GM19239 (cell line): ENCODE results near the gene MYL7.

Experiments used
- DNase-seq: peaks from one replicate; pipeline ENCODE4 v3.0.0; 2011; ENCODE audit warnings: low spot score; ENCODE audit not compliant: insufficient read length
- FAIRE-seq: peaks from 2 replicates; lab custom pipeline; 2011; peaks lifted over from hg19 to GRCh38; lab: Jason Lieb, UNC

Gene MYL7

GRCh38 chr7:44116087-44116788 is 24.9 kb downstream of the MYL7 start:
- no peak for DNase-seq
- no peak for FAIRE-seq

GRCh38 chr7:44114586-44115310 is 26.4 kb downstream of the MYL7 start:
- FAIRE-seq = no peak
- DNase-seq = no peak

- DNase-seq = no peak
- FAIRE-seq = no peak
Measured at GRCh38 chr7:44113764-44114354, 27.3 kb downstream of the MYL7 start.

DNA sequence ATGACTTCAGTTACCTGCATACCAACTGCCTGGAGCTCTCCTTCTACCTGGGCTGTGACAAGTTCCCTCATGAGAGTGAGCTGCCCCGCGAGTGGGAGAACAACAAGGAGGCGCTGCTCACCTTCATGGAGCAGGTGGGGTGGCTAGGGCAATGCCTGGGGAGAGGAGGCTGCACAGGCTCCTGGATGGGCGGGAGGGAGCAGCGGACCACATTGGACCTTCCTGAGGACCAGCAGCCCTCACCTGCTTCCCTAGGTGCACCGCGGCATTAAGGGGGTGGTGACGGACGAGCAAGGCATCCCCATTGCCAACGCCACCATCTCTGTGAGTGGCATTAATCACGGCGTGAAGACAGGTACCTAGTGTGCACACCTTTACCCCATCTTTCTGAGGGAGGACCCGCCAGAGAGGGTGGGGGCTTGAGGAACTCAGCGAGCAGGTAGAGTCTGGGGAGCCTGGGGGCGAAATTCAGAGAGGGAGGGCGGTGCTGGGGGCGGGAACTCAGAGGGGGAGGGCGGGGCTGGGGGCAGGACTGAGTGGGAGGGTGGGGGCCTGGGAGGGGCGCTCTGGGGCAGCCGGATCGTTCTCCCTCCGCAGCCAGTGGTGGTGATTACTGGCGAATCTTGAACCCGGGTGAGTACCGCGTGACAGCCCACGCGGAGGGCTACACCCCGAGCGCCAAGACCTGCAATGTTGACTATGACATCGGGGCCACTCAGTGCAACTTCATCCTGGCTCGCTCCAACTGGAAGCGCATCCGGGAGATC is 28.0 kb downstream of the MYL7 start:
- FAIRE-seq (no peak), DNase-seq (no peak)

GRCh38 chr7:44112231-44112996 is 28.7 kb downstream of the MYL7 start:
- FAIRE-seq (no peak), DNase-seq (no peak)

GRCh38 chr7:44111761-44112160 is 29.4 kb downstream of the MYL7 start:
- FAIRE-seq (no peak), DNase-seq (no peak)

GRCh38 chr7:44110719-44111635 is 30.2 kb downstream of the MYL7 start:
- no peak for FAIRE-seq
- DNase-seq = no peak

- FAIRE-seq = no peak
Measured at GRCh38 chr7:44109991-44110390, 31.1 kb downstream of the MYL7 start.

GRCh38 chr7:44108768-44109750 is 32.1 kb downstream of the MYL7 start:
- FAIRE-seq = no peak

More at GRCh38 chr7:44109991-44110390, 31.1 kb downstream of the MYL7 start:
- no peak for DNase-seq

DNA sequence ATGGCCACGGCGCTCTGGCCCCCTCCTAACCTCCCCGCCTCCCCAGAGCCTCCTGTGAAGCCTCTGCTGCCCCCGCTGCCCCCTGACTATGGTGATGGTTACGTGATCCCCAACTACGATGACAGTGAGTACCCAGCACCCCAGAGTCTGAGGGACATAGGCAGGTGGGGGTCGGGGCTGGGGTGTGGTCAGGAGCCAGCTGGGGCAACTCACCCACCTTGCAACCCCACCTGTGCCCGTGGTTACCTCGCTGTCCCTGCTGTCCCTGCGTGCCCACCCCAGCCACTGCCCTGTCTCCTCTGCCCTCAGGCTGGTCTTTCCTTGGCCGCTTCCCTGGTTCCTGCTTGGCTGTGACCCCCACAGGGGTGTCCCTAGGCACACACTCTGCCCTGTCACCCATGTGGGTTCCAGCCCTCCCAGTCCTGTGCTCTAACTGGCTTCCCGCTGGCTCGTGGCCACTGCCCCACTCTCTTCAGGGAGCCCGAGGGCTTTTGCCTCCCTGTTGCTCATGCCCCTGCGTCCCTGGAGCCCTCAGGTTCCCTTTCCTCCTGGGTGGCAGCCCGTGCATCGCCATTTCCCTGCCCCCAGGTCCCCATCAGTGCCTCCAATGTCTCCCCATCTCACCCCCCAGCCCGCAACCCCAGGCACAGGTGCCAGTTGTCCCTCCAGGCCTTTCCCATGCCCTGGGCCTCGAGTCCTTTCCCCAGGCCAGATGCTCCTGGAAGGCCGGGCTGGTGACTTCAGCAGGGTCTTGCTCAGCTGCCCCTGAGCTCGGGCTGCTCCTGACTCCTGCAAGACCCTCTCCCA is 33.0 kb downstream of the MYL7 start:
- no peak for FAIRE-seq
- no peak for DNase-seq

More at GRCh38 chr7:44108768-44109750, 32.1 kb downstream of the MYL7 start:
- no peak for DNase-seq

- FAIRE-seq (no peak), DNase-seq (no peak)
Measured at GRCh38 chr7:44107116-44107960, 33.8 kb downstream of the MYL7 start.

- FAIRE-seq (no peak), DNase-seq (no peak)
Measured at GRCh38 chr7:44106311-44107065, 34.6 kb downstream of the MYL7 start.

DNA sequence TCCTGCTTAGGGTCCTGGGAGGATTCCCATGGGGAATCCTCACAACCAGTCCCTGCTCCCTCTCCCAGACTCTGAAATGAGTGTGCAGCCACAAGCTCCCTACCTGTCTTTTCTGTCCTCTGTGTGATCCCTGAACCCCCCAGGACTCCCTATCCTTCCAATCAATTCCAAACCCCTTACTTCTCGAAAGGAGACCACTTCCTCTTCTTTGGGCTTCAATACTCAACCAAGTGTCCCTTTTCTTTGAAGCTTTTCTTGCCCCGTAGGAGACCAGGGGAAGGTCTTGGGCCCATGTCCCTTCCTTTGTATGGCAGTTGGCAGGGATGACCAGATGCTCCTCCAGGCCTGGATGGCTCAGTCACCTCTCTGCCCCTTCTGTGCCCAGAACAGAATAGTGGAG is 35.3 kb downstream of the MYL7 start:
- no peak for DNase-seq
- FAIRE-seq = no peak

DNA sequence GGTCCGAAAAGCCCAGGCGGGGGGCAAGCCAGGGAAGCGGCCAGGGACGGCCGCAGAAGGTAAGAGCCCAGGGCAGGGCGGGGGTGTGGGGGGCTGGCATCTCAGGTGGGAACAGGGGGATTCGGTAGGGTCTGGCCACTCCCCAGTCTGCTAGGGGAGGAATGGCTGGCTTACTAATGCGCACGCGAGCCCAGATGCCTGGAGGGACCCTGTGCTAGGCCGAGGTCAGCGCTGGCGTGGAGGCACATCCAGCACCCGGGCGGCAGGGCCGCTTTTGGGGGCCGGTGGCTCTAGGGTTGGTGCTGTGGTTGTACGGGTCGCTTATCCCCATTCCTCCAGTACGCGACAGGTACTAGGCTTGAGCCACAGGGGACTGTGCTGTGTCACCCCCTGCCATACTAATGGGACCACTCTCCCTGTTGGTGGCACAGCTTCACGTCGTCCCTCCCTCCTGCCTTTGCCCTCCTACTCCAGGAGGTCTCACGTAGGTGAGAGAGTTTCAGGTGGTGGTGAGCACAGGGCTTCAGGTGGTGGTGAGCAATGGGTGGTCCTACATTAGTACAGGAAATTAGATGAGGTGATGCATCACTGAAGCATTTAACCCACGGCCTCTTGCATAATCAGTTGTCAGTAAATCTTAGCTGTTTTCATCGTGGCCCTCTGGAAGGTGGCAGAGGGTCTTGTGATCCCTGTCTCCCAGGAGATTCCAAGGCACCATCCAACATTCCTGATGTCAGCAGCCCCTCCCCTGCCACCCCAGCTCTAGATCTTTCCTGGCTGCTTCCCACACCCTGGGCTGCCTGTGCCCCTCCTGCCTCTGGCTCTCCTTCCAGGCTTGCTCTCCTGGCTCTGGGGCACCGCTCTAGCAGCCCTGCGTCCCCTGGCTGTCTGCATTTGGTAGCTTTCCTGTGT is 36.0 kb downstream of the MYL7 start:
- DNase-seq (no peak), FAIRE-seq (peak; percentile 61)
